GM23338 (cell line): ENCODE measurements around the gene APLN.

Experiments
- CREB1 ChIP-seq: fragments of 250-450 bp; sonication (Bioruptor Pico); IDR thresholded peaks from 2 replicates; pipeline ENCODE4 v1.5.0; 2020; ENCODE audit warnings: low read depth, mild to moderate bottlenecking, moderate library complexity
- CTCF ChIP-seq, 2 experiments: fragments of 200-600 bp in 1 of 2; sonication (generic) in 1 of 2; conservative IDR thresholded peaks; 2 replicates each; pipeline versions ENCODE4 v1.5.1 to v1.6.1; 2016 to 2017; ENCODE audit warnings: antibody characterized with exemption in 2 of 2, low read depth in 2 of 2, mild to moderate bottlenecking in 2 of 2, moderate library complexity in 1 of 2
- EZH2 ChIP-seq: fragments of 200-600 bp; sonication (generic); IDR thresholded peaks from one replicate; pipeline ENCODE4 v1.8.0; 2017; ENCODE audit warnings: antibody characterized with exemption, mild to moderate bottlenecking, low read depth; ENCODE audit not compliant: unreplicated experiment
- POLR2AphosphoS5 ChIP-seq: IDR thresholded peaks from 2 replicates; pipeline ENCODE4 v1.6.1; 2016; ENCODE audit warnings: antibody characterized with exemption, low read depth
- TF ChIP-seq, protein P1 (sequence below): IDR thresholded peaks from one replicate; pipeline ENCODE4 v1.6.1; 2018; ENCODE audit warnings: antibody characterized with exemption; ENCODE audit not compliant: unreplicated experiment

DNA sequence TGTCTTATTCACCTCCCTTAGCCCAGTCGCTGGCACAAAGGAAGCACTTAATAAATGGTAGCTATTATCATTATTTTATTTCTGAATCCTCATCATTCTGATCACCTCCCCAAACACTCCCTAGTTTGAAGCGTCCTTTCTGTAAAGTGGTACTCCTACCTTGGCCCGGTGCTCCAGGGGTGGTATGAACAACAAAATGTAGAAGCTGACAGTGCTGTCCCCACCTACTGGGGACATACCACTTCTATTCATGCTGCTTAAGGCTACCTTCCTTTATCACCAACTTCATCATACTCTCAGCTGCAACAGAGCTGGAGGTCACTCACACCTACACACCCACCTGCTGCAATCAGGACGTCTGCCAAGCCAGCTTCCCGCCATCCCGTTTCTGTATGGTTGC, 40.8 kb upstream of the APLN start:
- TF ChIP-seq CTCF (conservative IDR thresholded peaks at IDR 0.05; ENCODE audit: low read depth in 2 of 2) (no peak), POLR2AphosphoS5 (no peak), CREB1 (no peak), EZH2 (no peak)
- TF ChIP-seq, protein P1, sequence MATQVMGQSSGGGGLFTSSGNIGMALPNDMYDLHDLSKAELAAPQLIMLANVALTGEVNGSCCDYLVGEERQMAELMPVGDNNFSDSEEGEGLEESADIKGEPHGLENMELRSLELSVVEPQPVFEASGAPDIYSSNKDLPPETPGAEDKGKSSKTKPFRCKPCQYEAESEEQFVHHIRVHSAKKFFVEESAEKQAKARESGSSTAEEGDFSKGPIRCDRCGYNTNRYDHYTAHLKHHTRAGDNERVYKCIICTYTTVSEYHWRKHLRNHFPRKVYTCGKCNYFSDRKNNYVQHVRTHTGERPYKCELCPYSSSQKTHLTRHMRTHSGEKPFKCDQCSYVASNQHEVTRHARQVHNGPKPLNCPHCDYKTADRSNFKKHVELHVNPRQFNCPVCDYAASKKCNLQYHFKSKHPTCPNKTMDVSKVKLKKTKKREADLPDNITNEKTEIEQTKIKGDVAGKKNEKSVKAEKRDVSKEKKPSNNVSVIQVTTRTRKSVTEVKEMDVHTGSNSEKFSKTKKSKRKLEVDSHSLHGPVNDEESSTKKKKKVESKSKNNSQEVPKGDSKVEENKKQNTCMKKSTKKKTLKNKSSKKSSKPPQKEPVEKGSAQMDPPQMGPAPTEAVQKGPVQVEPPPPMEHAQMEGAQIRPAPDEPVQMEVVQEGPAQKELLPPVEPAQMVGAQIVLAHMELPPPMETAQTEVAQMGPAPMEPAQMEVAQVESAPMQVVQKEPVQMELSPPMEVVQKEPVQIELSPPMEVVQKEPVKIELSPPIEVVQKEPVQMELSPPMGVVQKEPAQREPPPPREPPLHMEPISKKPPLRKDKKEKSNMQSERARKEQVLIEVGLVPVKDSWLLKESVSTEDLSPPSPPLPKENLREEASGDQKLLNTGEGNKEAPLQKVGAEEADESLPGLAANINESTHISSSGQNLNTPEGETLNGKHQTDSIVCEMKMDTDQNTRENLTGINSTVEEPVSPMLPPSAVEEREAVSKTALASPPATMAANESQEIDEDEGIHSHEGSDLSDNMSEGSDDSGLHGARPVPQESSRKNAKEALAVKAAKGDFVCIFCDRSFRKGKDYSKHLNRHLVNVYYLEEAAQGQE, result no peak
